Mesenchymal stem cell (in vitro differentiated cells and primary cell): ENCODE data around the gene EPRS1.
A peak's percentile ranks its signal among the peaks of the same experiment; 100 is the strongest.

Experiments
- DNase-seq: peaks from one replicate; pipeline ENCODE4 v3.0.0-alpha.2; 2013
- H2AFZ ChIP-seq: one replicate; pipeline ENCODE4 v1.6.1; 2013; ENCODE audit warnings: low read depth, mild to moderate bottlenecking, control low read depth, inconsistent platforms, low read length, moderate library complexity
- H2AK5ac ChIP-seq: 2 replicates; pipeline ENCODE4 v1.6.1; 2013; ENCODE audit warnings: low read length, moderate library complexity, mild to moderate bottlenecking, inconsistent platforms; ENCODE audit not compliant: severe bottlenecking
- H2BK120ac ChIP-seq: one replicate; pipeline ENCODE4 v1.6.1; 2013; ENCODE audit warnings: low read depth, mild to moderate bottlenecking, inconsistent platforms, low read length, moderate library complexity
- H2BK12ac ChIP-seq, 2 experiments: one replicate each; pipeline ENCODE4 v1.6.1; 2013; ENCODE audit warnings: inconsistent platforms in 2 of 2, low read length in 2 of 2, mild to moderate bottlenecking in 2 of 2, moderate library complexity in 2 of 2, control low read depth in 1 of 2
- H2BK15ac ChIP-seq: one replicate; pipeline ENCODE4 v1.6.1; 2013; ENCODE audit warnings: mild to moderate bottlenecking, low read depth, inconsistent platforms; ENCODE audit not compliant: poor library complexity, severe bottlenecking
- H2BK5ac ChIP-seq: 2 replicates; pipeline ENCODE4 v1.6.1; 2013; ENCODE audit warnings: low read depth, mild to moderate bottlenecking, low read length, control low read depth, inconsistent platforms; ENCODE audit not compliant: poor library complexity, severe bottlenecking
- H3K14ac ChIP-seq, 2 experiments: one replicate each; pipeline ENCODE4 v1.6.1; 2013; ENCODE audit warnings: inconsistent platforms in 2 of 2, low read length in 2 of 2, control low read depth in 1 of 2, mild to moderate bottlenecking in 1 of 2, moderate library complexity in 1 of 2
- H3K18ac ChIP-seq, 2 experiments: one replicate each; pipeline ENCODE4 v1.6.1; 2013; ENCODE audit warnings: inconsistent platforms in 2 of 2, low read length in 2 of 2, control low read depth in 1 of 2, low read depth in 1 of 2, mild to moderate bottlenecking in 1 of 2
- H3K23ac ChIP-seq, 2 experiments: one replicate each; pipeline ENCODE4 v1.6.1; 2013; ENCODE audit warnings: inconsistent platforms in 2 of 2, low read length in 2 of 2, mild to moderate bottlenecking in 2 of 2, moderate library complexity in 2 of 2, control low read depth in 1 of 2
- H3K27ac ChIP-seq: 2 replicates; pipeline ENCODE4 v1.5.1; 2013; ENCODE audit warnings: mild to moderate bottlenecking, moderate library complexity, low read length, control low read depth, inconsistent platforms; ENCODE audit not compliant: poor library complexity, severe bottlenecking
- H3K27me3 ChIP-seq, 2 experiments: 2 replicates each; pipeline versions ENCODE4 v1.6.1 to v1.7.0; 2013; ENCODE audit warnings: low read length in 2 of 2, mild to moderate bottlenecking in 2 of 2, moderate library complexity in 2 of 2, control low read depth in 1 of 2, inconsistent platforms in 1 of 2; ENCODE audit not compliant: control insufficient read depth in 1 of 2, insufficient read depth in 1 of 2
- H3K36me3 ChIP-seq, 2 experiments: 2 replicates each; pipeline versions ENCODE4 v1.6.1 to v1.7.0; 2013; ENCODE audit warnings: low read length in 2 of 2, control low read depth in 1 of 2, inconsistent platforms in 1 of 2, low read depth in 1 of 2, mild to moderate bottlenecking in 1 of 2; ENCODE audit not compliant: insufficient read depth in 2 of 2, control insufficient read depth in 1 of 2
- H3K4ac ChIP-seq, 2 experiments: one replicate each; pipeline ENCODE4 v1.6.1; 2013; ENCODE audit warnings: inconsistent platforms in 2 of 2, low read length in 2 of 2, mild to moderate bottlenecking in 2 of 2, moderate library complexity in 2 of 2, control low read depth in 1 of 2, low read depth in 1 of 2
- H3K4me1 ChIP-seq: 2 replicates; pipeline ENCODE4 v1.6.1; 2013; ENCODE audit warnings: low read depth, low read length, control low read depth; ENCODE audit not compliant: control insufficient read depth, insufficient read depth
- H3K4me2 ChIP-seq: 2 replicates; pipeline ENCODE4 v1.6.1; 2013; ENCODE audit warnings: low read length, mild to moderate bottlenecking, inconsistent platforms; ENCODE audit not compliant: poor library complexity, severe bottlenecking
- H3K4me3 ChIP-seq, 2 experiments: 2 replicates each; pipeline versions ENCODE4 v1.5.1 to v1.7.0; 2013; ENCODE audit warnings: low read length in 2 of 2, mild to moderate bottlenecking in 2 of 2, control low read depth in 1 of 2, low read depth in 1 of 2; ENCODE audit not compliant: insufficient read depth in 1 of 2
- H3K79me1 ChIP-seq: replicated peaks from 2 replicates; pipeline ENCODE4 v1.6.1; 2013; ENCODE audit warnings: mild to moderate bottlenecking, control low read depth, low read length, inconsistent platforms; ENCODE audit not compliant: poor library complexity, severe bottlenecking
- H3K9ac ChIP-seq: 2 replicates; pipeline ENCODE4 v1.7.0; 2013; ENCODE audit warnings: mild to moderate bottlenecking, low read length, moderate library complexity
- H3K9me3 ChIP-seq: 2 replicates; pipeline ENCODE4 v1.7.0; 2013; ENCODE audit warnings: mild to moderate bottlenecking, low read length; ENCODE audit not compliant: control insufficient read depth
- H4K8ac ChIP-seq: one replicate; pipeline ENCODE4 v1.6.1; 2013; ENCODE audit warnings: inconsistent platforms, mild to moderate bottlenecking, low read length, moderate library complexity
- H4K91ac ChIP-seq: one replicate; pipeline ENCODE4 v1.6.1; 2013; ENCODE audit warnings: mild to moderate bottlenecking, low read length, inconsistent platforms
- WGBS: methylation state at CpG from one replicate; pipeline ENCODE4 v1.1.7; 2013; ENCODE audit warnings: mixed read lengths; 5-methylcytosine and 5-hydroxymethylcytosine counted together

EPRS1 gene

DNA sequence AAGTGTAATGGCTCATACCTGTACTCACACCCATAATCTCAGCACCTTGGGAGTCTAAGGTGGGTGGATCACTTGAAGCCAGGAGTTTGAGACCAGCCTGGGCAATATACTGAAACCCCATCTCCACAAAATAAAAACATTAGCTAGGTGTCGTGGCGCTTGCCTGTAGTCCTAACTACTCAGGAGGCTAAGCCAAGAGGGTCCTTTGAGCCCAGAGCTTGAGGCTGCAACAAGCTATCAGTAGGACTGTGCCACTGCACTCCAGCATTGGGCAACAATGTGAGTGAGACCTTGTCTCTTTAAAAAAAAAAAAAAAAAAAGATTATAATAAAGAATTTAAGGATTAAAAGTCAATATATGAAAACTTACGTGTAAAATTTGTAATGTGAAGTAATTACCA lies 31.6 kb upstream of the EPRS1 start:
- H3K36me3 ChIP-seq, result peaks cover 5 to 25% of the 10 kb centered on the region in 2 experiments

DNA sequence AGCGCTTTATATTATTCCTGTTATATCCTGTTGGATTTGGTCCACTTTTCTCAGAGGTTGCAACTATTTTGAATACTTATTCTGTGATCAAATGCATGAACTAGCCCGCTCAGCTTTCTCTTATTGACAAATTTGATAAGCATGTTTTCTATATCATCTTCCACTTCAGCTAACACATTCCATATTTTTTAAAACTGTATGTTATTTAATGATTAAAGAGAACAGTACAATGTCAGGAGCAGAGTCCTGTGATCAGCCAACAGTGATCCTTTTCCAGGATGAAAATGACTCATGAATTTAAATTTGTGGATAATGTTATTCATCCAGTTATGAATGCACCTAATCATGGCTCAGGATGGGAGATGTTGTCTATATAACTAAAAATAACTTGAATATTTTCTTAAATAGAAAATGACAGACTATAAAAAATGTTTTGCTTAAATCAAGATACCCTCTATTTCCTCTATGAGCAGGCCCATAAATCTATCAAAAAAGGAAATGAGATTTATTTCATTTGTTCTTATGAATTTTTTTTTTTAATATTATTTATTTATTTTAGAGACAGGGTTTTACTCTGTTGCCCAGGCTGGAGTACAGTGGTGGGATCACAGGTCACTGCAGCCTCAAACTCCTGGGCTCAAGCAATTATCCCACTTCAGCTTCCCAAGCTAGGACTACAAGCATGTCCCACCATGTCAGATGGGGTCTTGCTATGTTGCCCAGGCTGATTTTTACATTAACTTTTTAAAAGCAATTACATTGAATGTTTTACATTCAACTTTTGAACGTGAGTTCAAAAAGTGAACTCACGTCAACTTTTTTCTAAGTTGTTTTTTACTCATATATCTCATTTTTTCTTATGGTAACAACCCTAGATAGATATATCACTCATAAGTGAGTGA lies 30.8 kb upstream of the EPRS1 start:
- no peak for DNase-seq
- no peaks in the 10 kb centered on the region for H3K9me3 ChIP-seq

More for the DNA sequence above, 31.6 kb upstream of the EPRS1 start:
- Histone ChIP-seq H3K4ac (no peak overlapping the region), H3K18ac (no peak overlapping the region), H3K4me3 (no peak overlapping the region), H3K4me1 (no peaks in the 10 kb centered on the region), H3K9ac (no peak overlapping the region), H4K8ac (no peak overlapping the region), H2BK120ac (no peak overlapping the region), H4K91ac (no peak overlapping the region), H3K27me3 (no peaks in the 10 kb centered on the region), H3K14ac (no peak overlapping the region), H3K9me3 (no peaks in the 10 kb centered on the region), H3K79me1 (peaks cover 13% of the 10 kb centered on the region), H2BK5ac (no peak overlapping the region), H2AK5ac (no peak overlapping the region), H2BK12ac (no peak overlapping the region), H2BK15ac (no peak overlapping the region), H3K23ac (no peak overlapping the region), H3K4me2 (no peak overlapping the region), H2AFZ (no peak overlapping the region), H3K27ac (no peak overlapping the region)
- DNase-seq, result no peak
- WGBS, result 96% methylated on average over 2 of the region's 3 CpGs

DNA sequence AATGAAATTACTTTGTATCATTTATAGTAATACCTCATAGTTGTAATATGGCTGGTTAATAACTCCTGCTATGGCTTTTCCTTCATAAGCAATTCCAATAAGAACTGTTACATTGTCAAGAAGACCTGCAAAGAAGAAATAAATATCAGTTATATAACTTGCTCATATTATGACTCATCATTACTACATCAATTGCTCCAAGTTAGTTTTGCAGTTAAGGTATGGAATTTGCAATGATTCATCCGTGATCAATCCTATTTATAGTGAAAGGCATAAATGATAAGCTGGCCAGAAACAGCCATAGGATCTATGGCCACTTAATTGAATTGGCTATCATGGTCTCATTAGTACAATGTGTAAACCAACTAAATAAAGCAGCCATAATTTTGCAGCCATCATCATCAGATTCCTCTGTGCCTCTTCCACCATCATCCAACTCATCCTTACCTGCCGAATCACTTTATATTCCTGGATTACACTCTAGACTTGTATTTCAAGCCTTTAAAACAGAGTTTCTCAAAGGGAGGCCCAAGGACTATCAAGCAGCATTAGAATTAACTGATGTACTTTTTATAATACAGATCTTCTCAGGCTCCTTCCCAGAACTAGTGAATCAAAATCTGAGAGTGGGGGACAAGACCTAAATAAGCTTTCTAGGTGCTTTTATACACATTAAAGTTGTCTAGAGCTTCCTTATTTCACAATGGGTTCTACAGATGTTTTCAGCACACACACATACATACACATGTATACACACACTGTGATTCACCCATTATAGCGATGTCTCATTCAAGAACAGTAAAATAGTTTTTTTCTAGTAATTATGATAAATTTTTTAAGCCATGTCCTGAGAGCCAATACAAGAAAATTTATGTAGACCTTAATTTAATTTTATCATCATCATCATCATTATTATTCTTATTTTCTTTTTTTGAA lies 21.2 kb upstream of the EPRS1 start:
- Histone ChIP-seq H3K9ac (no peak overlapping the region), H3K79me1 (peaks cover 10% of the 10 kb centered on the region), H3K36me3 (peaks cover 21 to 58% of the 10 kb centered on the region in 2 experiments), H3K4ac (no peak overlapping the region), H2AFZ (no peak overlapping the region), H2BK5ac (no peak overlapping the region), H2BK15ac (no peak overlapping the region), H3K4me3 (no peak overlapping the region), H3K18ac (no peak overlapping the region), H4K8ac (no peak overlapping the region), H2AK5ac (no peak overlapping the region), H3K4me1 (no peaks in the 10 kb centered on the region), H3K4me2 (no peak overlapping the region), H2BK120ac (no peak overlapping the region), H4K91ac (no peak overlapping the region), H2BK12ac (no peak overlapping the region), H3K9me3 (no peaks in the 10 kb centered on the region), H3K27me3 (no peaks in the 10 kb centered on the region), H3K14ac (no peak overlapping the region), H3K27ac (no peak overlapping the region), H3K23ac (no peak overlapping the region)
- DNase-seq, result peak; percentile 6
- 90% methylated on average over 1 of the region's 3 CpGs for WGBS

More for the DNA sequence above, 30.8 kb upstream of the EPRS1 start:
- H4K91ac ChIP-seq, result no peak overlapping the region
- no peak overlapping the region for H3K4ac ChIP-seq
- H3K27ac ChIP-seq, result no peak overlapping the region
- H2AFZ ChIP-seq, result no peak overlapping the region
- H4K8ac ChIP-seq, result no peak overlapping the region
- no peaks in the 10 kb centered on the region for H3K27me3 ChIP-seq
- H2BK15ac ChIP-seq, result no peak overlapping the region
- no peak overlapping the region for H3K4me3 ChIP-seq
- H2AK5ac ChIP-seq, result no peak overlapping the region
- H3K18ac ChIP-seq, result no peak overlapping the region
- H3K9ac ChIP-seq, result peak overlapping the region; percentile 49
- 94% methylated on average over 3 of the region's 4 CpGs for WGBS
- no peak overlapping the region for H3K23ac ChIP-seq
- peaks cover 8 to 32% of the 10 kb centered on the region in 2 experiments for H3K36me3 ChIP-seq
- H2BK120ac ChIP-seq, result no peak overlapping the region
- H3K4me1 ChIP-seq, result no peaks in the 10 kb centered on the region
- H3K79me1 ChIP-seq, result peaks cover 14% of the 10 kb centered on the region
- no peak overlapping the region for H2BK12ac ChIP-seq
- H3K4me2 ChIP-seq, result no peak overlapping the region
- no peak overlapping the region for H3K14ac ChIP-seq
- no peak overlapping the region for H2BK5ac ChIP-seq

DNA sequence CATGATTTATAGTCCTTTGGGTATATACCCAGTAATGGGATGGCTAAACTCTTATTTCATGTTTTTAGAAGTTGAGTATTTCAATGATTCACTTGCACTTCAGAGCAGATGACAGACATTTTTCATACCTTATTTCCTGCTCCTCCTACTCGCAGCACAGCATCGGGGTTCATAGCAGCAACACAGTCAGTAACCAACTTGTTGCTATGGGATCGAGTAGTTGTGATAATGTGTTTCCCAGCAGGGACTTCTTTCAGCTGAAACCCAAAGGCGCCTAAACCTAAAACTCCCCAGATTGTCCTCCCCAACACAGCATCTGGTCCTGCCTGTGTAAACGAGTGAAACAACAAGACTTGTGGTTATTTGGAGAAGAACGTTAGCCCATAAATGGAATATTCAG lies 16.3 kb upstream of the EPRS1 start:
- H2AFZ ChIP-seq, result no peak overlapping the region

More for the DNA sequence above, 16.3 kb upstream of the EPRS1 start:
- no peak overlapping the region for H2BK12ac ChIP-seq
- WGBS, result 100% methylated on average over 3 of the region's 6 CpGs
- H3K4ac ChIP-seq, result no peak overlapping the region
- H3K79me1 ChIP-seq, result peaks cover 7% of the 10 kb centered on the region
- no peak overlapping the region for H2BK5ac ChIP-seq
- H4K91ac ChIP-seq, result no peak overlapping the region
- H3K14ac ChIP-seq, result no peak overlapping the region
- H3K27me3 ChIP-seq, result no peaks in the 10 kb centered on the region
- no peak overlapping the region for H3K23ac ChIP-seq
- no peak overlapping the region for H3K27ac ChIP-seq
- H3K4me3 ChIP-seq, result no peak overlapping the region
- no peak overlapping the region for H4K8ac ChIP-seq
- no peak for DNase-seq
- H2BK15ac ChIP-seq, result no peak overlapping the region
- H3K9ac ChIP-seq, result no peak overlapping the region
- no peak overlapping the region for H2BK120ac ChIP-seq
- no peak overlapping the region for H2AK5ac ChIP-seq
- no peak overlapping the region for H3K18ac ChIP-seq
- peaks cover 15 to 62% of the 10 kb centered on the region in 2 experiments for H3K36me3 ChIP-seq
- no peak overlapping the region for H3K4me2 ChIP-seq
- no peaks in the 10 kb centered on the region for H3K9me3 ChIP-seq
- no peaks in the 10 kb centered on the region for H3K4me1 ChIP-seq
